HEK293 (cell line): ENCODE results near the gene BLVRB.

Experiments
- BCL11B ChIP-seq: fragments of 450-650 bp; formaldehyde crosslinking; IDR thresholded peaks from 2 replicates; pipeline ENCODE4 v1.5.1; 2016; ENCODE audit warnings: low read depth, missing biosample characterization, missing genetic modification characterization
- EGR2 ChIP-seq: fragments of 450-650 bp; formaldehyde crosslinking; IDR thresholded peaks from 2 replicates; pipeline ENCODE4 v1.5.1; 2016; ENCODE audit warnings: low read depth, missing biosample characterization, missing genetic modification characterization
- MYNN ChIP-seq: fragments of 450-650 bp; formaldehyde crosslinking; IDR thresholded peaks from 2 replicates; pipeline ENCODE4 v1.5.1; 2016; ENCODE audit warnings: missing biosample characterization, missing genetic modification characterization, borderline replicate concordance
- SP7 ChIP-seq: fragments of 450-650 bp; formaldehyde crosslinking; IDR thresholded peaks from 2 replicates; pipeline ENCODE4 v1.5.1; 2016; ENCODE audit warnings: missing biosample characterization, missing genetic modification characterization
- ZBTB8A ChIP-seq: fragments of 450-650 bp; formaldehyde crosslinking; IDR thresholded peaks from 2 replicates; pipeline ENCODE4 v1.5.1; 2016; ENCODE audit warnings: missing biosample characterization, missing genetic modification characterization
- ZFHX2 ChIP-seq: fragments of 450-650 bp; formaldehyde crosslinking; conservative IDR thresholded peaks from 2 replicates; pipeline ENCODE4 v1.5.1; 2016; ENCODE audit warnings: missing biosample characterization, missing genetic modification characterization
- ZNF155 ChIP-seq: fragments of 450-650 bp; formaldehyde crosslinking; IDR thresholded peaks from 2 replicates; pipeline ENCODE4 v1.5.1; 2016; ENCODE audit warnings: missing biosample characterization, missing genetic modification characterization
- ZNF202 ChIP-seq: fragments of 450-650 bp; formaldehyde crosslinking; IDR thresholded peaks from 2 replicates; pipeline ENCODE4 v1.5.1; 2016; ENCODE audit warnings: missing biosample characterization, missing genetic modification characterization, borderline replicate concordance
- ZNF223 ChIP-seq: fragments of 450-650 bp; formaldehyde crosslinking; IDR thresholded peaks from 2 replicates; pipeline ENCODE4 v1.5.1; 2016; ENCODE audit warnings: missing biosample characterization, missing genetic modification characterization
- ZNF23 ChIP-seq: fragments of 450-650 bp; formaldehyde crosslinking; IDR thresholded peaks from 2 replicates; pipeline ENCODE4 v1.5.1; 2016; ENCODE audit warnings: missing biosample characterization, missing genetic modification characterization, borderline replicate concordance
- ZNF292 ChIP-seq: fragments of 450-650 bp; formaldehyde crosslinking; IDR thresholded peaks from 2 replicates; pipeline ENCODE4 v1.5.1; 2016; ENCODE audit warnings: low read depth, missing biosample characterization, missing genetic modification characterization, borderline replicate concordance
- ZNF350 ChIP-seq: fragments of 450-650 bp; formaldehyde crosslinking; IDR thresholded peaks from 2 replicates; pipeline ENCODE4 v1.5.0; 2017; ENCODE audit warnings: missing biosample characterization, mild to moderate bottlenecking, missing genetic modification characterization
- ZNF394 ChIP-seq: fragments of 450-650 bp; formaldehyde crosslinking; IDR thresholded peaks from 2 replicates; pipeline ENCODE4 v1.5.1; 2016; ENCODE audit warnings: missing biosample characterization, missing genetic modification characterization, mild to moderate bottlenecking, moderate library complexity, borderline replicate concordance
- ZNF561 ChIP-seq: fragments of 450-650 bp; IDR thresholded peaks from 2 replicates; pipeline ENCODE4 v1.5.1; 2018; ENCODE audit warnings: missing biosample characterization, missing genetic modification characterization, borderline replicate concordance
- ZNF600 ChIP-seq: fragments of 450-650 bp; formaldehyde crosslinking; IDR thresholded peaks from 2 replicates; pipeline ENCODE4 v1.5.1; 2016; ENCODE audit warnings: missing biosample characterization, missing genetic modification characterization
- ZNF610 ChIP-seq: fragments of 450-650 bp; formaldehyde crosslinking; IDR thresholded peaks from 2 replicates; pipeline ENCODE4 v1.5.1; 2016; ENCODE audit warnings: missing biosample characterization, missing genetic modification characterization, borderline replicate concordance
- ZNF76 ChIP-seq: fragments of 450-650 bp; formaldehyde crosslinking; IDR thresholded peaks from 2 replicates; pipeline ENCODE4; 2016; ENCODE audit warnings: low read depth, missing biosample characterization, missing genetic modification characterization, borderline replicate concordance
- ZNF843 ChIP-seq: fragments of 450-650 bp; formaldehyde crosslinking; IDR thresholded peaks from 2 replicates; pipeline ENCODE4 v1.5.1; 2016; ENCODE audit warnings: missing biosample characterization, missing genetic modification characterization
- ZSCAN16 ChIP-seq: fragments of 450-650 bp; formaldehyde crosslinking; IDR thresholded peaks from 2 replicates; pipeline ENCODE4 v1.5.1; 2016; ENCODE audit warnings: missing biosample characterization, missing genetic modification characterization
- TF ChIP-seq, protein P1 (sequence below): fragments of 450-650 bp; formaldehyde crosslinking; IDR thresholded peaks from 2 replicates; pipeline ENCODE4 v1.5.1; 2016; ENCODE audit warnings: missing biosample characterization, missing genetic modification characterization
- TF ChIP-seq, protein P2 (sequence below): fragments of 450-650 bp; formaldehyde crosslinking; IDR thresholded peaks from 2 replicates; pipeline ENCODE4 v1.5.1; 2016; ENCODE audit warnings: missing biosample characterization, missing genetic modification characterization
- TF ChIP-seq, protein P3 (sequence below): fragments of 450-650 bp; IDR thresholded peaks from 2 replicates; pipeline ENCODE4 v1.5.1; 2018; ENCODE audit warnings: missing biosample characterization, mild to moderate bottlenecking, missing genetic modification characterization
- TF ChIP-seq, protein P4 (sequence below): fragments of 450-650 bp; formaldehyde crosslinking; IDR thresholded peaks from 2 replicates; pipeline ENCODE4 v1.5.1; 2016; ENCODE audit warnings: missing biosample characterization, missing genetic modification characterization
- TF ChIP-seq, protein P5 (sequence below): fragments of 450-650 bp; formaldehyde crosslinking; IDR thresholded peaks from 2 replicates; pipeline ENCODE4 v1.5.1; 2016; ENCODE audit warnings: missing biosample characterization, missing genetic modification characterization
- TF ChIP-seq, protein P6 (sequence below): IDR thresholded peaks from 2 replicates; pipeline ENCODE4 v1.6.1; 2011; ENCODE audit warnings: mild to moderate bottlenecking, low read depth, low read length, borderline replicate concordance

Gene BLVRB

DNA sequence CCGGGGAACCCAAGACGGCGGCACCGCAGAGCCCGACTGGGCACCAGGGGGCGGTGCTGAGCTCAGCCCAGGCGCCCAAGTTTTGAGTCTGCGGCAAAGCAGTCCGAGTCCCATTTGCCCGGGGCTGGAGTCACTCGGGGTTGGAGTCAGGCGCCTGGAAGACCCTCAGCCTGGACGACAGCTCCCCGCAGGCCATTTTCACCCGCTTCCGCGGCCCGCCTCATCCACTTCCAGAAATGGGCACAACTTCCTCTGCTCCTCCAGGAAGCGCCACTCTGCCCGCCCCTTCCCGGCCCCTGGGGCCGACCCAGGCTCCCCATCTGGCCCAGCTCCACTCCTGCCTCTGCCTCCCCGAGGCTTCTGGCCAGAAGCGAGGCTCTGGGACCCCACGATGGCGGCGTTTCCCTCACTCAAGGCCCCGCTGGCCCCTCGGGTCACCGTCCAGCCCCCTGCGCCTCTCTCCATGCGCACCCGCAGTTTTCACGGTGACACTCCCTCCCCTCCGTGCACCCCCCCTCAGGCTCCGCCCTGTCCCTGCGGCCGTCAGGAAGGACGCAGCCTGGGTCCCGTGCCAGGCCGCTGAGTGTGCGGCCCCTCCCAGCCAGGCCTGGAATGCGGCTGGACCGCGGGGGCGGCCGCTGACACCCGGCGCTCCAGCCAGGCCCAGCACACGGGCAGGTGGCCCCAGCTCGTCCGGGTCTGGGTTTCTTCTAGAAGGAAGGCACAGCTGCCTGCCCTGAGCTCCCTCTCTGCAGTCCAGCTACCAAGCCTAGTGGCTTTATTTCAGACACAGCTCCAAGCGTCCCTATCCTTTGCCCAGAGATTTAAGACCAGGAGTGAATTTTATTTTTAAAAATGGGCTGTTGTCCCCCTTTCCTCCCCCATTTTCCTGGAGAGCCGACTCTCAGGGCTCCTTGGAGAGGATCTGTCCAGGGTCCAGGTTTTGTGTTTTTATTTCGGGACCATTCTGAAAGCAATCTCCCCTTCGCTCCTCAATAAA, 44.5 kb downstream of the BLVRB start (continued):
- TF ChIP-seq ZNF561 (peak; percentile 99), ZNF155 (tag by site-specific recombination) (no peak), ZSCAN16 (tag by site-specific recombination) (0 out of 2 replicates have a peak, but pooled peaks have one; percentile 76), ZNF76 (tag by site-specific recombination) (peak; percentile 71; the same call in 1 of the 2 replicates), ZNF350 (tag by site-specific recombination) (no peak), ZNF292 (tag by site-specific recombination) (no peak), ZNF600 (tag by site-specific recombination) (peak; percentile 97), ZNF610 (tag by site-specific recombination) (peak; percentile 81), ZNF223 (tag by site-specific recombination) (peak; percentile 14), ZFHX2 (tag by site-specific recombination) (peak; percentile 93), ZNF202 (tag by site-specific recombination) (no peak), ZBTB8A (tag by site-specific recombination) (peak; percentile 96), ZNF394 (tag by site-specific recombination) (peak; percentile 80), SP7 (tag by site-specific recombination) (peak; percentile 97), ZNF843 (tag by site-specific recombination) (peak; percentile 75), MYNN (tag by site-specific recombination) (no peak), ZNF23 (tag by site-specific recombination) (no peak), EGR2 (tag by site-specific recombination) (peak; percentile 91), BCL11B (tag by site-specific recombination) (peak; percentile 50; the same call in 1 of the 2 replicates)
- TF ChIP-seq, protein P1, sequence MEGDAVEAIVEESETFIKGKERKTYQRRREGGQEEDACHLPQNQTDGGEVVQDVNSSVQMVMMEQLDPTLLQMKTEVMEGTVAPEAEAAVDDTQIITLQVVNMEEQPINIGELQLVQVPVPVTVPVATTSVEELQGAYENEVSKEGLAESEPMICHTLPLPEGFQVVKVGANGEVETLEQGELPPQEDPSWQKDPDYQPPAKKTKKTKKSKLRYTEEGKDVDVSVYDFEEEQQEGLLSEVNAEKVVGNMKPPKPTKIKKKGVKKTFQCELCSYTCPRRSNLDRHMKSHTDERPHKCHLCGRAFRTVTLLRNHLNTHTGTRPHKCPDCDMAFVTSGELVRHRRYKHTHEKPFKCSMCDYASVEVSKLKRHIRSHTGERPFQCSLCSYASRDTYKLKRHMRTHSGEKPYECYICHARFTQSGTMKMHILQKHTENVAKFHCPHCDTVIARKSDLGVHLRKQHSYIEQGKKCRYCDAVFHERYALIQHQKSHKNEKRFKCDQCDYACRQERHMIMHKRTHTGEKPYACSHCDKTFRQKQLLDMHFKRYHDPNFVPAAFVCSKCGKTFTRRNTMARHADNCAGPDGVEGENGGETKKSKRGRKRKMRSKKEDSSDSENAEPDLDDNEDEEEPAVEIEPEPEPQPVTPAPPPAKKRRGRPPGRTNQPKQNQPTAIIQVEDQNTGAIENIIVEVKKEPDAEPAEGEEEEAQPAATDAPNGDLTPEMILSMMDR = peak; percentile 99
- TF ChIP-seq, protein P2, sequence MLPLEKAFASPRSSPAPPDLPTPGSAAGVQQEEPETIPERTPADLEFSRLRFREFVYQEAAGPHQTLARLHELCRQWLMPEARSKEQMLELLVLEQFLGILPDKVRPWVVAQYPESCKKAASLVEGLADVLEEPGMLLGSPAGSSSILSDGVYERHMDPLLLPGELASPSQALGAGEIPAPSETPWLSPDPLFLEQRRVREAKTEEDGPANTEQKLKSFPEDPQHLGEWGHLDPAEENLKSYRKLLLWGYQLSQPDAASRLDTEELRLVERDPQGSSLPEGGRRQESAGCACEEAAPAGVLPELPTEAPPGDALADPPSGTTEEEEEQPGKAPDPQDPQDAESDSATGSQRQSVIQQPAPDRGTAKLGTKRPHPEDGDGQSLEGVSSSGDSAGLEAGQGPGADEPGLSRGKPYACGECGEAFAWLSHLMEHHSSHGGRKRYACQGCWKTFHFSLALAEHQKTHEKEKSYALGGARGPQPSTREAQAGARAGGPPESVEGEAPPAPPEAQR (tag by site-specific recombination) = 0 out of 2 replicates have a peak, but pooled peaks have one; percentile 53
- TF ChIP-seq, protein P3, sequence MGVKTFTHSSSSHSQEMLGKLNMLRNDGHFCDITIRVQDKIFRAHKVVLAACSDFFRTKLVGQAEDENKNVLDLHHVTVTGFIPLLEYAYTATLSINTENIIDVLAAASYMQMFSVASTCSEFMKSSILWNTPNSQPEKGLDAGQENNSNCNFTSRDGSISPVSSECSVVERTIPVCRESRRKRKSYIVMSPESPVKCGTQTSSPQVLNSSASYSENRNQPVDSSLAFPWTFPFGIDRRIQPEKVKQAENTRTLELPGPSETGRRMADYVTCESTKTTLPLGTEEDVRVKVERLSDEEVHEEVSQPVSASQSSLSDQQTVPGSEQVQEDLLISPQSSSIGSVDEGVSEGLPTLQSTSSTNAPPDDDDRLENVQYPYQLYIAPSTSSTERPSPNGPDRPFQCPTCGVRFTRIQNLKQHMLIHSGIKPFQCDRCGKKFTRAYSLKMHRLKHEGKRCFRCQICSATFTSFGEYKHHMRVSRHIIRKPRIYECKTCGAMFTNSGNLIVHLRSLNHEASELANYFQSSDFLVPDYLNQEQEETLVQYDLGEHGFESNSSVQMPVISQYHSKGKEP (tag by site-specific recombination) = peak; percentile 57
- TF ChIP-seq, protein P4, sequence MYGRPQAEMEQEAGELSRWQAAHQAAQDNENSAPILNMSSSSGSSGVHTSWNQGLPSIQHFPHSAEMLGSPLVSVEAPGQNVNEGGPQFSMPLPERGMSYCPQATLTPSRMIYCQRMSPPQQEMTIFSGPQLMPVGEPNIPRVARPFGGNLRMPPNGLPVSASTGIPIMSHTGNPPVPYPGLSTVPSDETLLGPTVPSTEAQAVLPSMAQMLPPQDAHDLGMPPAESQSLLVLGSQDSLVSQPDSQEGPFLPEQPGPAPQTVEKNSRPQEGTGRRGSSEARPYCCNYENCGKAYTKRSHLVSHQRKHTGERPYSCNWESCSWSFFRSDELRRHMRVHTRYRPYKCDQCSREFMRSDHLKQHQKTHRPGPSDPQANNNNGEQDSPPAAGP (tag by site-specific recombination) = peak; percentile 96
- TF ChIP-seq, protein P5, sequence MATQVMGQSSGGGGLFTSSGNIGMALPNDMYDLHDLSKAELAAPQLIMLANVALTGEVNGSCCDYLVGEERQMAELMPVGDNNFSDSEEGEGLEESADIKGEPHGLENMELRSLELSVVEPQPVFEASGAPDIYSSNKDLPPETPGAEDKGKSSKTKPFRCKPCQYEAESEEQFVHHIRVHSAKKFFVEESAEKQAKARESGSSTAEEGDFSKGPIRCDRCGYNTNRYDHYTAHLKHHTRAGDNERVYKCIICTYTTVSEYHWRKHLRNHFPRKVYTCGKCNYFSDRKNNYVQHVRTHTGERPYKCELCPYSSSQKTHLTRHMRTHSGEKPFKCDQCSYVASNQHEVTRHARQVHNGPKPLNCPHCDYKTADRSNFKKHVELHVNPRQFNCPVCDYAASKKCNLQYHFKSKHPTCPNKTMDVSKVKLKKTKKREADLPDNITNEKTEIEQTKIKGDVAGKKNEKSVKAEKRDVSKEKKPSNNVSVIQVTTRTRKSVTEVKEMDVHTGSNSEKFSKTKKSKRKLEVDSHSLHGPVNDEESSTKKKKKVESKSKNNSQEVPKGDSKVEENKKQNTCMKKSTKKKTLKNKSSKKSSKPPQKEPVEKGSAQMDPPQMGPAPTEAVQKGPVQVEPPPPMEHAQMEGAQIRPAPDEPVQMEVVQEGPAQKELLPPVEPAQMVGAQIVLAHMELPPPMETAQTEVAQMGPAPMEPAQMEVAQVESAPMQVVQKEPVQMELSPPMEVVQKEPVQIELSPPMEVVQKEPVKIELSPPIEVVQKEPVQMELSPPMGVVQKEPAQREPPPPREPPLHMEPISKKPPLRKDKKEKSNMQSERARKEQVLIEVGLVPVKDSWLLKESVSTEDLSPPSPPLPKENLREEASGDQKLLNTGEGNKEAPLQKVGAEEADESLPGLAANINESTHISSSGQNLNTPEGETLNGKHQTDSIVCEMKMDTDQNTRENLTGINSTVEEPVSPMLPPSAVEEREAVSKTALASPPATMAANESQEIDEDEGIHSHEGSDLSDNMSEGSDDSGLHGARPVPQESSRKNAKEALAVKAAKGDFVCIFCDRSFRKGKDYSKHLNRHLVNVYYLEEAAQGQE = peak; percentile 75; the same call in 1 of the 2 replicates
- TF ChIP-seq, protein P6, sequence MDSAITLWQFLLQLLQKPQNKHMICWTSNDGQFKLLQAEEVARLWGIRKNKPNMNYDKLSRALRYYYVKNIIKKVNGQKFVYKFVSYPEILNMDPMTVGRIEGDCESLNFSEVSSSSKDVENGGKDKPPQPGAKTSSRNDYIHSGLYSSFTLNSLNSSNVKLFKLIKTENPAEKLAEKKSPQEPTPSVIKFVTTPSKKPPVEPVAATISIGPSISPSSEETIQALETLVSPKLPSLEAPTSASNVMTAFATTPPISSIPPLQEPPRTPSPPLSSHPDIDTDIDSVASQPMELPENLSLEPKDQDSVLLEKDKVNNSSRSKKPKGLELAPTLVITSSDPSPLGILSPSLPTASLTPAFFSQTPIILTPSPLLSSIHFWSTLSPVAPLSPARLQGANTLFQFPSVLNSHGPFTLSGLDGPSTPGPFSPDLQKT = peak; percentile 99
